IMR-90 (cell line): ENCODE data around the gene POR.

ENCODE experiments used
- POLR2A ChIP-seq: IDR thresholded peaks from 2 replicates; pipeline ENCODE4 v1.6.1; 2012; ENCODE audit warnings: mild to moderate bottlenecking, low read depth, low read length
- SMC3 ChIP-seq: fragments of 150-350 bp; IDR thresholded peaks from 2 replicates; pipeline ENCODE4 v1.6.1; 2016; ENCODE audit warnings: low read depth, mild to moderate bottlenecking, antibody characterized with exemption, low read length, moderate library complexity
- TF ChIP-seq, protein P1 (sequence below): conservative IDR thresholded peaks from 2 replicates; pipeline ENCODE4 v1.5.1; 2012; ENCODE audit warnings: mild to moderate bottlenecking, low read depth, low read length, improper control_type of control experiment

DNA sequence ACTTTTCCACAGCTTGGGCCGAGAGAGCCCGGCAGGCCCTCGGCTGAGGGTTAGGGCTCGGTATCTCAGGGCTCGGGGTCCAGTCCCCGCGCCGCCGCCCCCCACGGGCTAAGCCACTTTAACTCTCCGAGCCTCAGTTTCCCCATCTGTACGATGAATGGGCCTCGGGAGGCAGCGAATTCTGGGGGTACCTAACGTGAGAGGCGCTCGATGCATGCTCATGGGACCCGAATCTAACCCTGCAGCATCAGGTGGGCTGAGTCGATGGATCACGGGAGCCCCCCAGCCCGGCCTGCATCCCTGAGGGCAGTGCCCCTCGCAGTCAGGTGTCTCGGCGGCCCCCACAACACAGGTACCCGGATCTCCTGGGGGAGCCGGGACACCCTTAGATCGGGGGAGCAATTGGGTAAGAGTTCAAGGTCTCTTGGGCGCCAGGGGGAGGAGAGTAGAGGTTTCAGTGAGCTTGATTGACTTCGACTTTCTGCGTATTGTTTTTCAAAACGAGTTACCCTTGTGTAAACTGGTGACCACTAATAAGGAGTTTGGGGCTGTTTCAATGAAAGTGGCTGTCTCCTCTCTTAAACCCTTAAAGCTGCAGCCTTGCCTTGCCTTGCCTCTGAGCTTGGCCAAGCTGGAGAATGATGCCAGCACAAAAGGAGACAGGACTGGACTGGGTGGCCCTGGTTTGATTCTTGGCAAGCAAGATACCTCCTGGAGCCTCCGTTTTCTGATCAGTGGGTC, 631 bp downstream of the POR start:
- TF ChIP-seq, protein P1, sequence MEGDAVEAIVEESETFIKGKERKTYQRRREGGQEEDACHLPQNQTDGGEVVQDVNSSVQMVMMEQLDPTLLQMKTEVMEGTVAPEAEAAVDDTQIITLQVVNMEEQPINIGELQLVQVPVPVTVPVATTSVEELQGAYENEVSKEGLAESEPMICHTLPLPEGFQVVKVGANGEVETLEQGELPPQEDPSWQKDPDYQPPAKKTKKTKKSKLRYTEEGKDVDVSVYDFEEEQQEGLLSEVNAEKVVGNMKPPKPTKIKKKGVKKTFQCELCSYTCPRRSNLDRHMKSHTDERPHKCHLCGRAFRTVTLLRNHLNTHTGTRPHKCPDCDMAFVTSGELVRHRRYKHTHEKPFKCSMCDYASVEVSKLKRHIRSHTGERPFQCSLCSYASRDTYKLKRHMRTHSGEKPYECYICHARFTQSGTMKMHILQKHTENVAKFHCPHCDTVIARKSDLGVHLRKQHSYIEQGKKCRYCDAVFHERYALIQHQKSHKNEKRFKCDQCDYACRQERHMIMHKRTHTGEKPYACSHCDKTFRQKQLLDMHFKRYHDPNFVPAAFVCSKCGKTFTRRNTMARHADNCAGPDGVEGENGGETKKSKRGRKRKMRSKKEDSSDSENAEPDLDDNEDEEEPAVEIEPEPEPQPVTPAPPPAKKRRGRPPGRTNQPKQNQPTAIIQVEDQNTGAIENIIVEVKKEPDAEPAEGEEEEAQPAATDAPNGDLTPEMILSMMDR: no peak
- TF ChIP-seq SMC3 (no peak), POLR2A (no peak)
